SK-N-MC (cell line): ENCODE measurements around the gene HOXA9.

Source experiments
- EZH2 ChIP-seq: fragments of 200-600 bp; sonication (generic); IDR thresholded peaks from one replicate; pipeline ENCODE4 v1.6.1; 2017; ENCODE audit warnings: antibody characterized with exemption
- FOXP2 ChIP-seq: optimal IDR thresholded peaks from 2 replicates; pipeline ENCODE3; 2011; ENCODE audit warnings: mild to moderate bottlenecking, moderate library complexity; ENCODE audit not compliant: insufficient read depth; ENCODE audit errors: extremely low read length, control extremely low read depth
- POLR2AphosphoS5 ChIP-seq: IDR thresholded peaks from 2 replicates; pipeline ENCODE4 v1.6.1; 2012; ENCODE audit warnings: mild to moderate bottlenecking, low read depth, low read length, borderline replicate concordance

DNA sequence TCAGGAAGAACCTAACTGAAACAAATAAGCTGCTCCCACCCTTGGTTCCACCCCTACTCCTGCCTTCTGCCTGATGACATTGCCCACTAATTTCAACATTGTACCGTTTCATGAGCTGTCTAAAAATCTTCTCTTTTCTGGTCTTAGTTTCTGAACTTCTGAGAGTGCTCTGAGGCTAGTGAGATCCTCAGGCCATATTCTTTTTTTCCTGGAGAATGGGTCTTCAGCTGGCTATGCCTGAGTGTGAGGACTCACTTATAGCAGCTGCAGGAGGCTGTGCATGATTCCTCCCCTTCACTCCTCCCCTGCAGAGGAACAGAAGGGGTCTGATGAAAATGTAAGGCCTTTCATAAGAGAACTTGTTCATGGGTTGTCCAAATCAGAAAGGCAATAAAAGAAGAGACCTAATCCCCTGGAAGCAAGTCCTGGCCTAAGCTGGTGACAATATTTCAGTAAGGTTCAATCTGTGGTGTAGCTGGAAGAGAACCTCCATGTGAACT, 45.9 kb downstream of the HOXA9 start:
- no peak for TF ChIP-seq POLR2AphosphoS5
- TF ChIP-seq EZH2: no peak
- TF ChIP-seq FOXP2: no peak
